Renal cortical epithelial cell (primary cell): ENCODE results near the gene NFIA. TPM values are rescaled to one million over a fixed set of nuclear protein-coding genes. Genes with fewer than 3 reads are reported as not detected.
A peak's percentile ranks its signal among the peaks of the same experiment; 100 is the strongest.

ENCODE experiments used
- DNase-seq: peaks from one replicate; pipeline ENCODE4 v3.0.0-alpha.2; 2011; ENCODE audit warnings: low read depth
- total RNA-seq: library from RNA; depleted of rRNA; stranded (reverse); fragments of >200 nt; gene quantifications from 2 replicates; pipeline ENCODE4 v1.2.3, GENCODE V29; 2014

NFIA gene
- total RNA-seq, 1 donor from 2014 or later, result 8.2 TPM

GRCh38 chr1:61130338-61131000 lies 48.1 kb downstream of the NFIA start:
- peak; percentile 65 for DNase-seq

- no peak for DNase-seq
Measured at GRCh38 chr1:61131248-61131647, 48.9 kb downstream of the NFIA start.

GRCh38 chr1:61131716-61132115 lies 49.4 kb downstream of the NFIA start:
- DNase-seq, result no peak

- DNase-seq, result no peak
Measured at GRCh38 chr1:61132176-61132638, 49.8 kb downstream of the NFIA start.

- peak; percentile 35 for DNase-seq
Measured at GRCh38 chr1:61132645-61133334, 50.4 kb downstream of the NFIA start.

- DNase-seq, result no peak
Measured at GRCh38 chr1:61133335-61134019, 51.1 kb downstream of the NFIA start.

GRCh38 chr1:61135291-61135690 lies 52.9 kb downstream of the NFIA start:
- DNase-seq, result no peak

- DNase-seq, result no peak
Measured at GRCh38 chr1:61138305-61138704, 55.9 kb downstream of the NFIA start.

- peak; percentile 55 for DNase-seq
Measured at GRCh38 chr1:61138921-61139774, 56.8 kb downstream of the NFIA start.

GRCh38 chr1:61139775-61140549 lies 57.6 kb downstream of the NFIA start:
- DNase-seq, result no peak

GRCh38 chr1:61140778-61141177 lies 58.4 kb downstream of the NFIA start:
- no peak for DNase-seq

- DNase-seq, result peak; percentile 65
Measured at GRCh38 chr1:61141288-61142042, 59.1 kb downstream of the NFIA start.

GRCh38 chr1:61142043-61142440 lies 59.7 kb downstream of the NFIA start:
- no peak for DNase-seq

- no peak for DNase-seq
Measured at GRCh38 chr1:61142726-61143500, 60.6 kb downstream of the NFIA start.

- no peak for DNase-seq
Measured at GRCh38 chr1:61143821-61144424, 61.6 kb downstream of the NFIA start.

GRCh38 chr1:61149010-61149860 lies 66.9 kb downstream of the NFIA start:
- no peak for DNase-seq

GRCh38 chr1:61151565-61151964 lies 69.2 kb downstream of the NFIA start:
- no peak for DNase-seq

- peak; percentile 59 for DNase-seq
Measured at GRCh38 chr1:61152066-61152465, 69.7 kb downstream of the NFIA start.
